Mammary epithelial cell (primary cell): ENCODE results near the gene HDAC4.

Source experiments
- EZH2 ChIP-seq: IDR thresholded peaks from 2 replicates; pipeline ENCODE4 v1.6.1; 2012; ENCODE audit warnings: low read length, inconsistent platforms, borderline replicate concordance
- TF ChIP-seq, protein P1 (sequence below), 2 donors: IDR thresholded peaks in 1 of 2; conservative IDR thresholded peaks in 1 of 2; 2 replicates each; pipeline ENCODE4 v1.5.1; 2011 to 2012; ENCODE audit warnings: inconsistent platforms in 2 of 2, low read length in 2 of 2, mild to moderate bottlenecking in 2 of 2, control low read depth in 1 of 2, low read depth in 1 of 2; ENCODE audit not compliant: insufficient read depth in 1 of 2; ENCODE audit errors: extremely low read depth in 1 of 2

DNA sequence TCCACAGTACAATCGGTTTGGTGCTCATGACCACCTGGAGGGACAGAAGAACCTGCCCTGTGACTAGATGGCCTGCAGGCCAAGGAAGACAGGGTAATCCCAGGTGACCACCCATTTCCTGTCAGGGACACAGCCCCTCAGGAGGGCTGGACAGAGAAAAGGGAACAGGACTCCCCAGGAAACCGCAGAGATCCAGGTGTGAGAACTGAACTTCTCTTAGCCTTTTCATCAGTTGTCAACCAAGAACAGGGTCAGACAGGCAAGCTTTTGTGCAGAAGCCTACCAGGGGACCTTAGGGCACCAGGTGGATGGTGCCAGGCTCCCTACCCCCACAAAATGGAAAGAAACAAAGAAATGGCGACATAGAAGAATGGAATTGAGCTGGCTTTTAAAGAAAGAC is 132.3 kb downstream of the HDAC4 start:
- TF ChIP-seq, protein P1, sequence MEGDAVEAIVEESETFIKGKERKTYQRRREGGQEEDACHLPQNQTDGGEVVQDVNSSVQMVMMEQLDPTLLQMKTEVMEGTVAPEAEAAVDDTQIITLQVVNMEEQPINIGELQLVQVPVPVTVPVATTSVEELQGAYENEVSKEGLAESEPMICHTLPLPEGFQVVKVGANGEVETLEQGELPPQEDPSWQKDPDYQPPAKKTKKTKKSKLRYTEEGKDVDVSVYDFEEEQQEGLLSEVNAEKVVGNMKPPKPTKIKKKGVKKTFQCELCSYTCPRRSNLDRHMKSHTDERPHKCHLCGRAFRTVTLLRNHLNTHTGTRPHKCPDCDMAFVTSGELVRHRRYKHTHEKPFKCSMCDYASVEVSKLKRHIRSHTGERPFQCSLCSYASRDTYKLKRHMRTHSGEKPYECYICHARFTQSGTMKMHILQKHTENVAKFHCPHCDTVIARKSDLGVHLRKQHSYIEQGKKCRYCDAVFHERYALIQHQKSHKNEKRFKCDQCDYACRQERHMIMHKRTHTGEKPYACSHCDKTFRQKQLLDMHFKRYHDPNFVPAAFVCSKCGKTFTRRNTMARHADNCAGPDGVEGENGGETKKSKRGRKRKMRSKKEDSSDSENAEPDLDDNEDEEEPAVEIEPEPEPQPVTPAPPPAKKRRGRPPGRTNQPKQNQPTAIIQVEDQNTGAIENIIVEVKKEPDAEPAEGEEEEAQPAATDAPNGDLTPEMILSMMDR (conservative IDR thresholded peaks at IDR 0.05 in 1 of 2, IDR thresholded peaks at IDR 0.05 in 1 of 2; ENCODE audit: extremely low read depth in 1 of 2, insufficient read depth in 1 of 2, low read depth in 1 of 2, low read length in 2 of 2): no peak
- TF ChIP-seq EZH2: no peak
